ENCODE measurements around the gene ADGRV1.
"Not testable (repeated sequence)": the region's sequence is repeated elsewhere in the genome, so short reads cannot be mapped to it uniquely, and the experiment has no call there.

The ADGRV1 gene

DNA sequence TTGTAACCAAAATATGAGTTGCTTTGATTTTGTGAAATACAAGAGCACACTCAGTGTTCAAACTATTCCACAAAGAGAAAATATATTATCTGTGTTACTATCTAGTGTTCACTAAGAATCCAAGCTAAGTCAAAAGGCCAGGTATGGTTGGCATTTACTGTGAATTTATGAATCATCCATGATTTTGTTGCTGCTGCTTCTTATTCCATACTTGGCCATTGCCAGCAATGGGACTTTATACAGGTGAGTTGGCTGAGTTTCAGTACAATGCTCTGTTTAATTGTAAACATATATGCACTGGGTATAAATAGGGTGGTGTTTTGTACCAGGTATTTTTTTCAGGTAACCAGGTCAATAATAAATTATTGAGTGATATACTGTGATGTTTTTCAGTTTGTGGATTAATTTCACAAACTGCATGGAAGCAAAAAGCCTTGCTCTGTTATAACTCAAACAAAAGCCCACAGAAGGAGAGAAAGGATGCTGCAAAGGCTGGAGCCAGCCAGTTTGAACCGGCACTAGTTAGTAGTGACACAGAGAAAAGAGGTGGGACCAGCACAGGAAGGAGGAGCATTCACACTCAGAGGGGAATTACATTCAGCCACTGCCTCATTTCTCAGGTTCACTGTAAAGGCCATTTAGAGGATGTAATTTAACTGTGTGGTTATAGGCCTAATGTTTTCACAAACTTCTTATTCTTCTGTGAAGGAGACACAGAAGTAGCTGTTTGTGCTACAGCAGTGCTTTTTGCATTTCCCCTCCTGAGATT, 381.8 kb downstream of the ADGRV1 start:
- no peak for DNase-seq (ENCODE audit: low read depth)

DNA sequence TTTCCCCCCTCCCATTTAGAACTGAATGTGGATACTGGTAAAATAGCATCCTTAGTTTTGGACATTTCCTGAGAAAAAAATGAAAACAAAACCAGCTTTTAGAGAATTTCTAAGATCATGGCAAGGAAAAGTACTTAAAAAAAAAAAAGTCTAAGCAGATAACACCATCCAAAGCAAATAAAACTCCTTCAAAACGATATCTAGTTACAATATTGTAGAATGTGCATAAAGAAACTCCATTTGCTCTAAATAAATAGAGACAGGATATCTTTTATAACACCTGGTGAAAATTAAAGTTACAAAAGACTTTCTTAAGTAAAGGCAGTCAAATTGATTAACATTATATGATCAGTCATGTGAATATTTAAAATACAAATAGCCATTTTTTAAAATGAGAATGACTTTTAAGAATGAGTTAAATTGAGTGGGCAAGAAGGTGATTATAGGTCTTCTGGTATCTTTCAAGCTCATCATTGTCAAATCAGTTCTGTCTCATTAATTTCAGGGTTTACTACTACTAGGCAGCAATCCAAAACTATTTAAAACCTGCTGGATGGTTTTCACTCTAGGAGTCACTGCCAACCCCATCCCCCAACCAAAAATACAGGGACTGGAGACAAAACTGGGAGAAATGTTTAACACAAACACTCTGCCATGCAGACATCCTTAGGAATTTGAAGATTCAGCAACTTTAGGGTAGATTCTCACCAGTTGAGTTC, 382.6 kb downstream of the ADGRV1 start:
- DNase-seq (ENCODE audit: low read depth), result no peak

DNA sequence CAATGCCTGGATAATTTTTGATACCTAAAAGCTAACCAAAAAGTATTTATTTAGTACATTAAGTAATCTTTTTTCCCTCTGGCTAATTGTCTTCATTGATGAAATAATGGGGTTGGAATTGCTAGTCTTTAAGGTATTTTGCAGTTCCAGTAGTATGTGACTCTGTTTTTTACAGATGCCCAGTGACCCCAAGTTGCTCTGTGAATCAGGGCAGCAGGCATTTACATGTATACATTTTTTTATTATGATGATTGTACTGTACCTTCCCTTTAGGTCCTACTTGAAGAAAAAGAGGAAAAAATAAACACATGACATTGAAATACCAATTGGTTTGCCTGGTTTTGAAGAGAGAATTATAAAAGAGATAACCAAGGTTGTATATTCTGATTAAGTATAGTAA, 385.5 kb downstream of the ADGRV1 start:
- DNase-seq (ENCODE audit: low read depth), result no peak

DNA sequence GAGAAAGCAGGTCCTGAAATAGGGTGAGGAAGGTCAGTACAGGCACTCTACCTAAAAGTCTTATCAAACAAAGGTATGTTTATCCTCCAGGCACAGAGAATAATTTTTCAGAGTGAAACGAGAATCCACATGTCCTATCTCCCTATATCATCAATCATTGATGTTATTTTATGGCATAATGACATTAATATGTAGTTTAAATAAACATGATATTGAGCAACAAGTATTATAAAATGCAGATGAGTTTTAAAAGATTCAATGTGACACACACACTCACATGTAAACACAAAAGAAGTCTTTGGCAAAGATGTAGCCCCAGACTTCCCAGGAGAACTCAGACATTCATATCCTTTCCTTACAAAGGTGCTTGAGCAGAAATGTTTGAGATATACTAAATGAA, 389.1 kb downstream of the ADGRV1 start:
- no peak for DNase-seq (ENCODE audit: low read depth)

DNA sequence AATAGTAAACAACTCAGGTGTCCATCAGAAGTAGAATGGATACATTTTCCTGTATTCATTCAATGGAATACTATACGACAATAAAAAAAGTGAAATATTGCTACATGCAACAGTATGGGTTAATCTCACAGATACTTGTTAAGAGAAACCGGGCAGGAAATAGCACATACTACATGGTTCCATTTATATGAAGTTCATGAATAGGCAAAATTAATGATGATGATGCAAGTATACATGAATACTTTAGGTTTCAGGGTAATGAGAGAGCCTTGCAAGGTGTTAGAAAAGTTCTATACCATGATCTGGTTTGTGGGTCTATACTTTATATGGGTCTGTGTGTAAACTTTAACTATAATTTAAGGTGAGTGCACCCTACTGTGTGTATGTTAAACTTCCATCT, 390.4 kb downstream of the ADGRV1 start:
- DNase-seq (ENCODE audit: low read depth), result no peak

DNA sequence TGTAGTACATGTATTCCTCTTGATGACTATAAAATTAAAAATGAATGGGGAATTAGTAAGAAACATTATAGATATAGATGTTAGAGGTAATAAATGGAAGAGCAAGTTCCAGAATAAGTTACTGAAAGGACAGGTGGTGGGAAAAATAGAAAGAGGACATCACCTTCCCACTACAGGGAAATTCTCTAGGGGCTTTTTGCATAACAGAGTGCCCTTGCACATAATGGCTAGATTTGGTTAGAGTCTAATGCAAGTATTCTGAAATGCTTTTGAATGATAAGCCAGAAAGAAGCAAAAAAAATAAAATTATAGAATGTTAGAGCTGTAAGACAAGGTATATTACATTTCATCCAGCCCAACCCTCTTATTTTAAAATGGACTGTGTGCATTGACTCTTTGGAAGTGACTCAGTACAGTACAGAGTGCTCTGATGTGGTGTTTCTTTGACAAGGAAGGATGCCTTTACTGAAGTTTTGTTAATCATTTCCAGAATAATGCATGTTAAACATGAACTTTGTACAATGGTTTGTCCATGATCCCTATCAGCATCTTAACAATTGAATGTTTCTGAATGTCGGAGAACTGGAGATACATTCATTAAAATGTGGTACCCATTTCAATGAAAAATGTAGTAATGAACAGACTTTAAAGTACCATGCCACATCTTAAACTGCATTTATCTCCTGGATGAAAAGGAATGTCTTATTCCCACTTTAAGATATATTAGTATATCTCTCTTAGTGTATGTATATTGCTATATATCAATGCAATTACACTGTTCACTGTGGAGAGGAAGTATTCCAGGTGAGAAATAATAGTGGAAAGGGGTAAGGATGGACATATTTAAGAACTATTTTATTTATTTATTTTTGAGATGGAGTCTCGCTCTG, 391.1 kb downstream of the ADGRV1 start:
- DNase-seq (ENCODE audit: low read depth), result no peak

DNA sequence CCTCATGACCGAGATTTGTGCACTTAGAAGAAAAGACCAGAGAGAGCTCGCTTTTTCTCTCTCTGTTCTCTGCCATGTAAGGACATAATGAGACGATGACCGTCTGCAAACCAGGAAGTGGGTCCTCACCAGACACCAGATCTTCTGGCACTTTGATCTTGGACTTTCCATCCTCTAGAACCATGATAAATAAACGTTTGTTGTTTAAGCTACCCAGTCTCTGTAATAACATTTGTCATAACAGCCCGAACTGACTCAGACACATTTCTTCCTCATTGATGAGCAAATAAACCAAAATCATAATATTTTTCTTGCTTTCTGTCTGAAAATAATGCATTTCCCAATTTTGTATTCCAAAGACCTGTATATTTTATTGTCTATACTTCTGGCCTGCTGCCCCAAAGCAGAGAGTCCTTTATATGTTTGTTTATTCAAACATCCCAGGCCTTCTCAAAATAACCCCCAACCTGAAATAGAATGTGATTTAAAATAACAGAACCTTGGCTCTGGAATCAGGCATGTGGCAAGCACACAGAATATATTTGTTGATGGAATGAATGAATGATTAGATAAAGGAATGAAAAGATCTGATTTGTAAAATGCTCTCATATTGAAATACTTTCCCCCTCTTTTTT, 396.5 kb downstream of the ADGRV1 start:
- no peak for DNase-seq (ENCODE audit: low read depth)

DNA sequence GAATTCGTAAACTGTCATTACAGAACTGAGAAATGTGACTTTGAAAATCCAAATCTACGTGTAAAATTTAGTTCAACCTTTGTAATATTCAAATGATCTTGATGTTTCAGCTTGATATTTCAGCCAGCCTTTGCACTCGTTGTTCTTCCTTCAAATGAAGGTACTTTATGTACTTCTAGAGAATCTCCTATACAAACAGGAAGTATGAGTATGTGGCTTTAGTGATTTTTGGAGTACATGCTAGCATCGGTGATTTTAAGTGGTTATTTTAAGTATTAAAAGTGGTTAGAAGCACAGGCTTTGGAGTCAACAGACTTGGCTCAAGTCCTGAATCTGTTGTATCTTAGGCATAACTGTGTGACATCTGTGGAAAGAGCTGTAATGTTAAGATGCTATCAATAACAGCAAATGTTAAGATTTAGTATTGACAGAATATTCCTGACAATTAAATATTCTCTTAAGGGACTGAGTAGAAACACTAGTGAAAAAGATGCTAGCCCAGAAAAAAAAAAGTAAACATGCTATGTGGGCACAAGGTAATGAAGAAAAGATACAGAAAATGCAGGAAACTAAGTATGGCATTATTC, 398.0 kb downstream of the ADGRV1 start:
- no peak for DNase-seq (ENCODE audit: low read depth)

DNA sequence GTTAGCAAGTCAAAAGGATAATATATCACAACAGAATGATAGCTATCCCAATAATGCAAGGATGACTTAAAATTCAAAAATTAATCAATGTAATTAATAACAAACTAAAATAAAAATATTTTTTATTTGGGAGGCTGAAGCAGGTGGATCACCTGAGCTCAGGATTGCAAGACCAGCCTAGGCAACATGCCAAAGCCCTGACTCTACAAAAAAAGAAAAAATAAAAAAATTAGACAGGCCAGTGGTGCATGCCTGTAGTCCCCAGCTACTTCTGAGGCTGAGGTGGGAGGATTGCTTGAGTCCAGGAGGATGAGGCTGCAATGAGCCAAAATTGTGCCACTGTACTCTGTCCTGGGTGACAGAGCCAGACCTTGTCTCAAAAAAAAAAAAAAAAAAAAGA, 399.3 kb downstream of the ADGRV1 start:
- no peak for DNase-seq (ENCODE audit: low read depth)

DNA sequence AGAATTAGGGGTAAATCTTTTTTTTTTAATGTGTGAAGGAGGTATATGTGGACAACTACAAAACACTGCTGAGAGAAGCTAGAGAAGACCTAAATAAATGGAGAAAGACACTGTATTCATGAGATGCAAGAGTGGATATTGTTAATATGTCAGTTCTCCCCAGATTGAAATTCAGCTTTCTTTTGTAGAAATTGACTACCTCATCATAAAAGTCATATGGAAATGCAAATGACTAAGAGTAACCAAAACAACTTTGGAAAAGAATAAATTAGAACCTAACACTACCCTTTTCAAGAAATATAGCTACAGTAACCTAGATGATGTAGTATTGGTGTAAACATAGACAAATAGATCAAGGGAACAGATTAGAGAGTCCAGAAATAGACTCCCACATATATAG, 400.7 kb downstream of the ADGRV1 start:
- DNase-seq (ENCODE audit: low read depth), result no peak

DNA sequence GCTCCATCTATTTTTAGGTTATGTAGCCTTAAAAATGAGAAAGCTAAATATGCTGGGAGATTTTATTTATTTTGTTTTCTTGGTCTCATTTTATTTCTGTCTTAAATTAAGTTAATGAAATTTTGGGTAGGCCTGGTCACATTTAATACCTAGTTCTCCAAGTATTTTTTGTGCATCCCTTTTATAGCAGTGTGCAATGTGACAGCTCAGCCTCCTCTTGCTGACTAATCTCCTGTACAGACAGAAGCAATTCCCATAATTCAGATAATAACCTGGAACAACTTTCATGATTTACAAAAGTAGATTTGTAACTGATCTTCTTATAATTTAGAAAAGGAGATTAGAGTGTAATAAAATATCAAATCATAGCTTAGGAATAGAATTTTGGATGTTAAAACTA, 403.9 kb downstream of the ADGRV1 start:
- DNase-seq (ENCODE audit: low read depth), result no peak

DNA sequence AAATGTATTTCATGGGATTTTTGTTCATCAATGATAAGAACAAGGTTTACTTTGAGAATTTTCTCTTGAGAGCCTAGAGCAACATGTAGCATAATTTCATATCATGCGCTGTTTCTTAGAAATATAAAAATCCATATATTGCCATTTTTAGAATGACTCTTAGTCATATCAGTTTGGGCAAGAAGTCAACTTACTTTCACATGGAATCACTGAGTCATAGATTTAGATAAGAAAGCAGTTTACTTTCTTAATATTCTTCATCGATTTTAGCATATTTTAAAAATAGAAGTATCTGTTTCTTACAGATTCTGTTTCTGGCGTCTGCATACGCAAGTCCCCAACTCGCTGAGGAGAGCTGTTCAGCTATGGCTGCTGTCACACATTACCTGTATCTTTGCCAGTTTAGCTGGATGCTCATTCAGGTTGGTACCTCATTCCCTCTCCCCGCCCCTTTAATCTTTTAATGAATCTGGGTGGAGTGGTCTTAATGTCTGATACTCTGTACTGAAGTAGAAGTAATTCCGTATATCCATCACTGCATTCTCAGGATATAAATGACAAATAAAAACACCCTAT, 406.6 kb downstream of the ADGRV1 start:
- no peak for DNase-seq (ENCODE audit: low read depth)

DNA sequence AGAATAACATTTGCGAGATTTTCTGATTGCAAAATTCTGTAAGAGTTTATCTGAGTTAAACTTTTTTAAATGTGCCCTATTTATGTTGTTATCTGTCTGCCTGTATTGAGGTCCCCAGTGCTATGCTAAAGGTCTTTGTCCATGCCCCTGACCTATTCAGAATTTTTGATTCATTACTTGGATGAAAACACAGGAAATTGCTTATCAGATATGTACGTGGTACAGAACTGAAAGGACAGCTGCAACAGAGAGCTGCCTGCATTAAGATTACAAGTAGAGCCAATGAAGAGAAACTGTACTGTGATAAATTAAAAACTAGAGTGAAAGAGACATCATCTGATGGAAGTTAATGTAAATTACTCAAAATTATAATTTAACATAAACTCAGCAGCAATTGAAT, 408.8 kb downstream of the ADGRV1 start:
- DNase-seq (ENCODE audit: low read depth), result no peak

DNA sequence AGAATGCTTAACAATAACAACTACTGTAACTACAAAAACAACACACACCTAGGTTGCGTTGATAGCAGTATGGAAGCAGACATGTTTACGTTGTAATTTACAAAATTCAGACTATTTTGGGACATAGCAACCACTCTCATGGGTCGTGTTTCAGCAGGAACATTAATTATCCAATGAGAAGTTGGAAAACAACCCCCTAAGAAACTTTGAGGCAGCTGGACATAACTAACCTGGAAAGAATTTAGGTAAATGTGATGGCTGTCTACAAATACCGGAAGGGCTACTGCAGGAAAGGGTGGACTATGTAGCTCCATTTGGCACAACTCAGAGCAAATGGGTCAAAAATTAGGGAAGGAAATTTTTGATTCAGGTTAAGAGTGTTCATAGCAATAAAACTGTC, 409.3 kb downstream of the ADGRV1 start:
- no peak for DNase-seq (ENCODE audit: low read depth)

DNA sequence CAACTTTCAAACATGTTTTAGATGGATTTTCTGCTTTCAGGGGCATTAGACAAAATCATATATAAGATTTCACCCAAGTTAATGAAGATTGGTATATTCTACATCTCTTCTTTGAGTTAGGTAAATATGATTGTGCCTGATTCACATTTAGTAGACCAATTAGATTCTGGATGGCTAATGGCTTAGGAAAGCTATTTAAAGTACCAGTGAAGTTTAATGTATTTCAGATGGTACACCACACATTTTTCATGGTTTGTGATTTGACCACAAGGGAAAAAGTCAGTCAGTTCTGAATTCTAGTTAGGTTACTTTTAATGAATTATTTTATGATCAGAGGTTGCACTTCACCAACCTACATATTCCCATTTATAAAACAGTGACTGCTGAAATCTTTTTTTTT, 409.7 kb downstream of the ADGRV1 start:
- no peak for DNase-seq (ENCODE audit: low read depth)

DNA sequence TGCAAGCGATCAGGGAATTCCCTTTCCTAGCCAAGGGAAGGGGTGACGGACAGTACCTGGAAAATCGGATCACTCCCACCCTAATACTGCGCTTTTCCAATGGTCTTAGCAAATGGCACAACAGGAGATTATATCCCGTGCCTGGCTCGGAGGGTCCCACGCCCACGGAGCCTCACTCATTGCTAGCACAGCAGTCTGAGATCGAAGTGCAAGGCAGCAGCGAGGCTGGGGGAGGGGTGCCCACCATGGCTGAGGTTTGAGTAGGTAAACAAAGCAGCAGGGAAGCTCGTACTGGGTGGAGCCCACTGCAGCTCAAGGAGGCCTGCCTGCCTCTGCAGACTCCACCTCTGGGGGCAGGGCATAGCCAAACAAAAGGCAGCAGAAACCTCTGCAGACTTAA, 411.3 kb downstream of the ADGRV1 start:
- DNase-seq (ENCODE audit: low read depth), result not testable (repeated sequence)

DNA sequence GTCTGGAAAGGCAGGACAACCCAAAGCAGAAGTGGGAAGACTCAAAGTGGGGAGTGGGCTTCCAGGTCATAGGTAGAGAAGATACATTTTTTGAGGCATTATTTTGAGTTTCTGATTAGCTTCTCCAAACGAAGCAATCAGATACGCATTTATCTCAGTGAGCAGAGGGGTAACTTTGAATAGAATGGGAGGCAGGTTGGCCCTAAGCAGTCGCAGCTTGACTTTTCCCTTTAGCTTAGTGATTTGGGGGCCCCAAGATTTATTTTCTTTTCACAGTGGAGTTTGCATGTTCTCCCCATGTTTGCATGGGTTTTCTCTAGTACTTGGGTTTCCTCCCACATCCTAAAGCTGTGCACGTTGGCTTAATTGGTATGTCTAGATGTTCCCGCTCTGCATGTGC, 422.6 kb downstream of the ADGRV1 start:
- no peak for DNase-seq (ENCODE audit: low read depth)

DNA sequence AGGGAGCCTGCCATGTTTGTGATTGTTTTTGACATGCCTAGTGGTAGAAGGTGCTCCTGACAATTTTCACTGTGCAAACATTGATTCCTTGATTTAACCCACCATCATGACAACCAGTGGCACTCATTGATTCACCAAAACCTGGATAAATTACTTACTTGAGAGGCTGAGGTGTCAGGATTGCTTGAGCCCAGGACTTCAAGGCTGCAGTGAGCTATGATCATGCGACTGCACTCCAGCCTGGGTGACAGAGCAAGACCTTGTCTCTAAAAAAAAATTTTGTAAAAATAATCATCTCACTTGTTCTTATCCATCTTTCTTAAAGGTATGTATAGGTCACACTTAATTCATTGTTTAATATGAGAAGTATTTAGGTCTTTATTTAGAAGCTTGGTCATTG, 423.2 kb downstream of the ADGRV1 start:
- no peak for DNase-seq (ENCODE audit: low read depth)

DNA sequence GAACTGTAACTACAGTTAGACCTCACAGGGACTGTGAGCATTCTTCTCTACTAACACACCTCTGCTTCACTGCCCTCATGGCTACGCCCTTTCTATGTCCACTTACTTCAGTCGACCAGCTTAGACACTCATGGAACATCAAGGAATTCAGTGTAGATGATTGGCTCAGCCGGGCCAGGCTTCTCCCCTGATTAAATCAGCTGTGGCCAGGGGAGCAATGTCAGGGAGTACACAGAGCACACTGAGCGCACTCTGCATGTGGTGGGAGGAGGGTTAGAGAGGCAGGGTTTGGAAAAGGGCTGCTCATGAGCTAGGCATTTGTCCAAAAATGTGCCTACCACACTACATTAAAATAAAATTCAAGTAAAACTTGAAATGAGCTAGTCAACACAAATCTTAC, 424.0 kb downstream of the ADGRV1 start:
- DNase-seq (ENCODE audit: low read depth), result no peak

DNA sequence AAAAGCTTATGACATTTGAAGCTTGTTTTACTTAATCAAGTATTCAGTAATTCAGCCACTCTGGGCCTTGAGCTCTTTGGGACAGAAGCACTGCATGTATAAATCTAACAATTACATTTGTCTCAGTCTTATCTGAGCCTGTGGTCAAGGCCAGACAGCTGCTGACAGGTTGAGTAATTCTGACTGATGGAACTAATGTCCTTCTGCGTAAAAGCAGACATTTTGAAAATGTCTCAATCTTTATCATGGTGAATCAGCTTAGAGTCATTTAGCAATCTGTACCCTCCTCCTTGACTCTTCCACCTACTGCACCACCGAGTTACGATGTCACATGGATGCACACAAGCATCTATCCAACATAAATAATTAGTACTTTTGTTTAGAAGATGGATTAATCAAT, 424.6 kb downstream of the ADGRV1 start:
- no peak for DNase-seq (ENCODE audit: low read depth)

DNA sequence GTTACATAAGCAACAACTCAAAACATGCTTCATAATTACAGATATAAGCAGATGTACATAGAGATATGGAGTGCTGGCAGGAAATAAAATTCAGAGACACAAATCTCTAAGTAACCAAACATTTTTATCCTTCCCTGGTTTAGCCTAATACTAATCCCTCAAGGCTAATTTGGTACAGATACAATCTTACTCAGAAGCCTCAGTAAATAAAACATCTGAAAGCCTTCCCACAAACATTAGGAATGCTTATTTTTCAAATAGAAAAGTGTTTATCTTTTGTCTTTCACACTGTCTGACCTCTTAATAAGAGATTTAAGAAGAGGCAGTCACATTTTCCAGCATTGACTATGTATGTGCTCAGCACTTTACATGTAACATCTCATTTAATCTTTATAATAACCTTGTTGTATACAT, 425.1 kb downstream of the ADGRV1 start:
- DNase-seq (ENCODE audit: low read depth), result no peak

DNA sequence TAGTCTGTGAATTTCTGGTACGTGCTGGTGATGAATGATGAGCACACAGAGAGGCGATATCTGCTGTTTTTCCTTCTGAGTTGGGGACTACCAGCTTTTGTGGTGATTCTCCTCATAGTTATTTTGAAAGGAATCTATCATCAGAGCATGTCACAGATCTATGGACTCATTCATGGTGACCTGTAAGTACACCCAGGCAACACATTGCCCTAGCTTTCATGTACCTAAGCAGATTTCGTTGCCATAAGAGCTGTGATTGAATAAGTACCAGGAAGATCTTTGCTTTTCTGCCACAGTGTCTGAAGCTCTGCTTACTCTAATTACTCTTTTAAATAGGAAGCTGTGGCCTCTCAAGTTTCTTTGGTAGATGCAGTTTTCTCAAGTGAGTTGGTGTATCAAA, 426.7 kb downstream of the ADGRV1 start:
- DNase-seq (ENCODE audit: low read depth), result no peak

All from T-helper 22 cell (primary cell).